ENCODE measurements around the gene DCAF7. TPM values are rescaled to one million over a fixed set of nuclear protein-coding genes. Genes with fewer than 3 reads are reported as not detected.

DCAF7 gene
- total and polyA plus RNA-seq, 2 of the 4 experiments (the other 2 are of a cell fraction): 40.9 to 52.8 TPM

- H3K14ac ChIP-seq (replicated peaks; ENCODE audit: low read depth, low read length): no peak overlapping the region
- DNase-seq (no peak), ATAC-seq (ENCODE audit: low read depth) (no peak)
- H3K18ac ChIP-seq (ENCODE audit: low read depth, low read length): no peak overlapping the region
- H3K4me3 ChIP-seq (ENCODE audit: insufficient read depth, low read depth, low read length): no peak overlapping the region
- H2AK5ac ChIP-seq (ENCODE audit: low read depth, low read length): no peak overlapping the region
- peaks cover 77% of the 10 kb centered on the region for H4K20me1 ChIP-seq (ENCODE audit: insufficient read depth, low read length)
- H3K23ac ChIP-seq (ENCODE audit: low read depth, low read length): no peak overlapping the region; the same call in 1 of the 2 replicates
- H3K36me3 ChIP-seq (ENCODE audit: control insufficient read depth, insufficient read depth, low read length): peaks cover 2% of the 10 kb centered on the region; the same call in 1 of the 2 replicates
- no peak overlapping the region for H4K5ac ChIP-seq (ENCODE audit: low read depth, low read length)
- dilution Hi-C loops (cut with HindIII; ENCODE audit: low sequenced_read_pairs, unreplicated experiment) (no loop called here), intact Hi-C loops (cut with micrococcal nuclease) (no loop called here), in situ Hi-C loops (cut with MboI; ENCODE audit: low sequenced_read_pairs) (no loop called here)
- no peak overlapping the region for H2AK9ac ChIP-seq (replicated peaks; ENCODE audit: low read depth, low read length, poor library complexity)
- no peak overlapping the region for H3K56ac ChIP-seq (ENCODE audit: extremely low read depth, insufficient read depth, low read length)
- no peak overlapping the region for H3K27ac ChIP-seq (ENCODE audit: insufficient read depth, low read length)
- H2BK20ac ChIP-seq (ENCODE audit: low read depth, low read length): no peak overlapping the region
- no peak overlapping the region for H3K9ac ChIP-seq (ENCODE audit: low read depth, low read length)
- H3K4me1 ChIP-seq (ENCODE audit: control insufficient read depth, insufficient read depth, low read length): no peaks in the 10 kb centered on the region
- H3K9me3 ChIP-seq (ENCODE audit: control insufficient read depth, insufficient read depth, low read length): no peaks in the 10 kb centered on the region
- H3K27me3 ChIP-seq (ENCODE audit: control insufficient read depth, insufficient read depth, low read length): no peaks in the 10 kb centered on the region
- H2BK5ac ChIP-seq (ENCODE audit: low read depth, low read length, poor library complexity, severe bottlenecking): no peak overlapping the region
- no peak for TF ChIP-seq CTCF (conservative IDR thresholded peaks at IDR 0.05; ENCODE audit: low read depth, low read length)
- ChIA-PET POLR2A (ENCODE audit: unreplicated experiment) (no interaction called here), CTCF (no interaction called here)
- no peak overlapping the region for H2BK120ac ChIP-seq (ENCODE audit: low read depth, low read length)
- WGBS, 2 experiments (ENCODE audit: extremely low coverage in 2 of 2, insufficient read length in 1 of 2): no CpG with 5 or more reads among the region's 5 CpGs
- no peak overlapping the region for H2AFZ ChIP-seq (replicated peaks; ENCODE audit: low read length, poor library complexity)
- no peak overlapping the region for H2BK15ac ChIP-seq (ENCODE audit: low read depth, low read length)
- BruUV-seq (replicated peaks): no TSS peak
- no peak overlapping the region for H4K8ac ChIP-seq (ENCODE audit: low read depth in 2 of 2, low read length in 2 of 2)
- H3K4ac ChIP-seq (ENCODE audit: low read depth, low read length): no peak overlapping the region
- peaks cover 17% of the 10 kb centered on the region for H3K9me1 ChIP-seq (ENCODE audit: insufficient read depth, low read length)
- H3K4me2 ChIP-seq (ENCODE audit: low read depth, low read length): no peak overlapping the region
- no peak overlapping the region for H4K91ac ChIP-seq (ENCODE audit: insufficient read depth, low read depth, low read length)
- H3K79me1 ChIP-seq (ENCODE audit: low read depth in 1 of 2, low read length in 2 of 2): peaks cover 24 to 66% of the 10 kb centered on the region in 2 experiments
Observed at GRCh38 chr17:63564562-63564961, 14.3 kb downstream of the DCAF7 start.

Data from IMR-90 (cell line).